ENCODE measurements around the gene MFSD2B.
A peak's percentile ranks its signal among the peaks of the same experiment; 100 is the strongest.
"Not testable (repeated sequence)": the region's sequence is repeated elsewhere in the genome, so short reads cannot be mapped to it uniquely, and the experiment has no call there.

The MFSD2B gene

GRCh38 chr2:24018241-24018640, 8.4 kb downstream of the MFSD2B start:
- no peak for DNase-seq (ENCODE audit: low read depth)

- no peak for DNase-seq (ENCODE audit: low read depth)
Observed at GRCh38 chr2:24019729-24020128, 9.8 kb downstream of the MFSD2B start.

- DNase-seq (ENCODE audit: low read depth): no peak
Observed at GRCh38 chr2:24020244-24020643, 10.4 kb downstream of the MFSD2B start.

GRCh38 chr2:24021122-24021998, 11.5 kb downstream of the MFSD2B start:
- no peak for DNase-seq (ENCODE audit: low read depth)

GRCh38 chr2:24022324-24022974, 12.6 kb downstream of the MFSD2B start:
- DNase-seq (ENCODE audit: low read depth): no peak

GRCh38 chr2:24022975-24023575, 13.2 kb downstream of the MFSD2B start:
- DNase-seq (ENCODE audit: low read depth): no peak

- no peak for DNase-seq (ENCODE audit: low read depth)
Observed at GRCh38 chr2:24024018-24024417, 14.1 kb downstream of the MFSD2B start.

- DNase-seq (ENCODE audit: low read depth): no peak
Observed at GRCh38 chr2:24024996-24025663, 15.2 kb downstream of the MFSD2B start.

GRCh38 chr2:24026233-24026632, 16.3 kb downstream of the MFSD2B start:
- DNase-seq (ENCODE audit: low read depth): no peak

- DNase-seq (ENCODE audit: low read depth): no peak
Observed at GRCh38 chr2:24038786-24039499, 29.1 kb downstream of the MFSD2B start.

GRCh38 chr2:24040511-24040910, 30.6 kb downstream of the MFSD2B start:
- no peak for DNase-seq (ENCODE audit: low read depth)

GRCh38 chr2:24043133-24043532, 33.2 kb downstream of the MFSD2B start:
- not testable (repeated sequence) for DNase-seq (ENCODE audit: low read depth)

GRCh38 chr2:24045511-24046508, 35.9 kb downstream of the MFSD2B start:
- DNase-seq (ENCODE audit: low read depth): no peak

- no peak for DNase-seq (ENCODE audit: low read depth)
Observed at GRCh38 chr2:24046599-24046929, 36.7 kb downstream of the MFSD2B start.

- DNase-seq (ENCODE audit: low read depth): peak; percentile 93
Observed at GRCh38 chr2:24046930-24047702, 37.2 kb downstream of the MFSD2B start, which contains the start of gene WDCP. Gene WDCP, minus strand, starts transcription at chr2:24047391. Its CDS starts 7,897 bp downstream, at chr2:24039494.

- no peak for DNase-seq (ENCODE audit: low read depth)
Observed at GRCh38 chr2:24047703-24048033, 37.8 kb downstream of the MFSD2B start.

GRCh38 chr2:24048769-24049484, 39.0 kb downstream of the MFSD2B start:
- no peak for DNase-seq (ENCODE audit: low read depth)

GRCh38 chr2:24049485-24050021, 39.7 kb downstream of the MFSD2B start, which contains the start of gene FKBP1B:
Gene FKBP1B, plus strand, starts transcription at chr2:24049741. Its CDS starts 109 bp downstream, at chr2:24049850.
- DNase-seq (ENCODE audit: low read depth): peak; percentile 60
